RWPE2 (cell line): ENCODE data around the gene ZNF541.

ENCODE experiments used
- ATAC-seq: fragments of 200-7000 bp; cut with Tn5 transposase; 3 replicates; pipeline ENCODE4 v1.9.1; 2021; ENCODE audit warnings: low read depth
- DNase-seq: peaks from one replicate; pipeline ENCODE4 v3.0.0-alpha.2; 2020; ENCODE audit warnings: low spot score
- H3K27ac ChIP-seq: fragments of 450-650 bp; 2 replicates; pipeline ENCODE4 v1.5.1; 2017; ENCODE audit warnings: mild to moderate bottlenecking; ENCODE audit not compliant: poor library complexity, severe bottlenecking
- H3K27me3 ChIP-seq: fragments of 250-450 bp; sonication (Bioruptor Pico); 2 replicates; pipeline ENCODE4 v1.5.1; 2021; ENCODE audit warnings: mild to moderate bottlenecking, moderate library complexity; ENCODE audit not compliant: insufficient read depth, poor library complexity, severe bottlenecking
- H3K36me3 ChIP-seq: fragments of 250-450 bp; sonication (Bioruptor Pico); 2 replicates; pipeline ENCODE4 v1.5.1; 2020; ENCODE audit warnings: low read depth, mild to moderate bottlenecking, moderate library complexity
- H3K4me1 ChIP-seq: fragments of 250-450 bp; sonication (Bioruptor Pico); 2 replicates; pipeline ENCODE4 v1.5.1; 2021; ENCODE audit warnings: mild to moderate bottlenecking, moderate library complexity; ENCODE audit not compliant: insufficient read depth, poor library complexity, severe bottlenecking
- H3K4me3 ChIP-seq: fragments of 250-450 bp; sonication (Bioruptor Pico); 2 replicates; pipeline ENCODE4 v1.5.1; 2021; ENCODE audit warnings: mild to moderate bottlenecking, moderate library complexity; ENCODE audit not compliant: severe bottlenecking
- H3K9me3 ChIP-seq: fragments of 250-450 bp; sonication (Bioruptor Pico); 2 replicates; pipeline ENCODE4 v1.5.1; 2021; ENCODE audit warnings: mild to moderate bottlenecking, moderate library complexity; ENCODE audit not compliant: severe bottlenecking
- CTCF ChIP-seq: fragments of 450-650 bp; IDR thresholded peaks from one replicate; pipeline ENCODE4 v1.5.1; 2017; ENCODE audit warnings: mild to moderate bottlenecking, moderate library complexity; ENCODE audit not compliant: poor library complexity, severe bottlenecking

The ZNF541 gene

GRCh38 chr19:47564081-47564480 is 8.9 kb downstream of the ZNF541 start:
- no peaks in the 10 kb centered on the region for H3K9me3 ChIP-seq
- no peaks in the 10 kb centered on the region for H3K4me1 ChIP-seq
- no peak for ATAC-seq
- no peak for TF ChIP-seq CTCF
- no peaks in the 10 kb centered on the region for H3K27me3 ChIP-seq
- no peak overlapping the region for H3K4me3 ChIP-seq
- no peaks in the 10 kb centered on the region for H3K36me3 ChIP-seq
- no peak for DNase-seq
- no peak overlapping the region for H3K27ac ChIP-seq

- Histone ChIP-seq H3K4me3 (no peak overlapping the region), H3K27me3 (no peaks in the 10 kb centered on the region), H3K36me3 (no peaks in the 10 kb centered on the region), H3K9me3 (no peaks in the 10 kb centered on the region), H3K4me1 (no peaks in the 10 kb centered on the region), H3K27ac (no peak overlapping the region)
- no peak for TF ChIP-seq CTCF
- DNase-seq (no peak), ATAC-seq (no peak)
These were observed 11.4 kb downstream of the ZNF541 start for GRCh38 chr19:47561440-47562057.

- H3K27ac ChIP-seq = no peak overlapping the region
- H3K36me3 ChIP-seq = no peaks in the 10 kb centered on the region
- ATAC-seq = no peak
These were observed 11.9 kb downstream of the ZNF541 start for GRCh38 chr19:47560999-47561398.

GRCh38 chr19:47550129-47550528 is 22.8 kb downstream of the ZNF541 start:
- no peak for DNase-seq
- ATAC-seq = no peak
- no peak overlapping the region for H3K4me3 ChIP-seq
- no peak overlapping the region for H3K27ac ChIP-seq
- H3K27me3 ChIP-seq = no peaks in the 10 kb centered on the region
- no peaks in the 10 kb centered on the region for H3K4me1 ChIP-seq
- TF ChIP-seq CTCF = no peak
- no peaks in the 10 kb centered on the region for H3K36me3 ChIP-seq
- H3K9me3 ChIP-seq = no peaks in the 10 kb centered on the region

More at GRCh38 chr19:47560999-47561398, 11.9 kb downstream of the ZNF541 start:
- Histone ChIP-seq H3K4me3 (no peak overlapping the region), H3K27me3 (no peaks in the 10 kb centered on the region), H3K9me3 (no peaks in the 10 kb centered on the region), H3K4me1 (no peaks in the 10 kb centered on the region)
- no peak for TF ChIP-seq CTCF
- DNase-seq = no peak

GRCh38 chr19:47549261-47549862 is 23.6 kb downstream of the ZNF541 start:
- Histone ChIP-seq H3K36me3 (no peaks in the 10 kb centered on the region), H3K27ac (no peak overlapping the region), H3K4me3 (no peak overlapping the region), H3K9me3 (no peaks in the 10 kb centered on the region), H3K4me1 (no peaks in the 10 kb centered on the region), H3K27me3 (no peaks in the 10 kb centered on the region)
- no peak for TF ChIP-seq CTCF
- ATAC-seq = no peak
- no peak for DNase-seq
